HepG2 (cell line): ENCODE measurements around the gene RRP9. TPM values are rescaled to one million over a fixed set of nuclear protein-coding genes. Genes with fewer than 3 reads are reported as not detected.

Source experiments
- DNMT1 ChIP-seq: sonication (generic); formaldehyde crosslinking; IDR thresholded peaks from 2 replicates; pipeline ENCODE4 v1.5.1; 2020; ENCODE audit warnings: mild to moderate bottlenecking, missing genetic modification reagents
- HBP1 ChIP-seq: IDR thresholded peaks from 2 replicates; pipeline ENCODE4 v1.6.1; 2016; ENCODE audit warnings: low read depth, control low read depth
- SP4 ChIP-seq: sonication (generic); formaldehyde crosslinking; IDR thresholded peaks from 2 replicates; pipeline ENCODE4 v1.8.1; 2023; ENCODE audit warnings: mild to moderate bottlenecking, missing genetic modification reagents
- ZNF142 ChIP-seq: sonication (generic); formaldehyde crosslinking; IDR thresholded peaks from 2 replicates; pipeline ENCODE4 v1.4.0; 2020; ENCODE audit warnings: missing genetic modification reagents
- ZNF235 ChIP-seq: sonication (generic); formaldehyde crosslinking; IDR thresholded peaks from 2 replicates; pipeline ENCODE4 v1.8.1; 2023; ENCODE audit warnings: mild to moderate bottlenecking, missing genetic modification reagents, borderline replicate concordance
- ZNF646 ChIP-seq: sonication (generic); formaldehyde crosslinking; IDR thresholded peaks from 2 replicates; pipeline ENCODE4 v1.9.0; 2021; ENCODE audit warnings: mild to moderate bottlenecking, missing genetic modification reagents
- ZNF709 ChIP-seq: sonication (generic); formaldehyde crosslinking; IDR thresholded peaks from 2 replicates; pipeline ENCODE4 v1.5.0; 2020; ENCODE audit warnings: mild to moderate bottlenecking, missing genetic modification reagents
- ZNF772 ChIP-seq: sonication (generic); formaldehyde crosslinking; IDR thresholded peaks from 2 replicates; pipeline ENCODE4 v1.5.0; 2020; ENCODE audit warnings: mild to moderate bottlenecking, missing genetic modification reagents
- ZNF775 ChIP-seq: sonication (generic); formaldehyde crosslinking; IDR thresholded peaks from 2 replicates; pipeline ENCODE4 v1.4.0; 2020; ENCODE audit warnings: missing genetic modification reagents, mild to moderate bottlenecking, moderate library complexity, borderline replicate concordance
- ZNF883 ChIP-seq: sonication (generic); formaldehyde crosslinking; IDR thresholded peaks from 2 replicates; pipeline ENCODE4 v1.5.1; 2020; ENCODE audit warnings: mild to moderate bottlenecking, missing genetic modification reagents; ENCODE audit errors: not compliant biosample characterization
- ZSCAN30 ChIP-seq: sonication (generic); formaldehyde crosslinking; IDR thresholded peaks from 2 replicates; pipeline ENCODE4 v1.5.0; 2020; ENCODE audit warnings: mild to moderate bottlenecking, missing genetic modification reagents
- polyA plus RNA-seq, 8 experiments: library from polyadenylated mRNA; depleted of rRNA in 3 of 8; stranded (reverse) in 7 of 8; unstranded in 1 of 8; fragments of >200 nt; fragmentation: Illumina TruSeq in 4 of 8; extraction: Trizol in 4 of 8; gene quantifications; 2 replicates each; pipeline versions ENCODE4 v1.2.1 to v1.2.3, GENCODE V29; 2011 to 2016; ENCODE audit warnings: low read depth in 4 of 8, missing spikeins in 1 of 8, mixed read lengths in 1 of 8; ENCODE audit not compliant: insufficient read depth in 1 of 8
- total RNA-seq, 5 experiments: library from RNA; depleted of rRNA; stranded (reverse); fragments of >200 nt; fragmentation: Illumina TruSeq; extraction: Trizol; gene quantifications; 2 replicates each; pipeline ENCODE4 v1.2.3, GENCODE V29; 2016; ENCODE audit warnings: low read depth in 1 of 5

Gene RRP9
- total and polyA plus RNA-seq, 2 of the 13 experiments (the other 11 are each of a cell fraction or from before 2014, with no cell fraction given): 14.8 to 44.0 TPM

- TF ChIP-seq ZNF142 (CRISPR knock-in tag) (peak; percentile 93), ZNF646 (CRISPR knock-in tag) (peak; percentile 65; the same call in 1 of the 2 replicates), ZNF883 (CRISPR knock-in tag) (no peak), ZNF709 (CRISPR knock-in tag) (0 out of 2 replicates have a peak, but pooled peaks have one; percentile 5), ZNF775 (CRISPR knock-in tag) (no peak), SP4 (CRISPR knock-in tag) (no peak), ZNF235 (no peak; the same call in 1 of the 2 replicates), HBP1 (CRISPR knock-in tag) (no peak), ZNF772 (CRISPR knock-in tag) (no peak; the same call in 1 of the 2 replicates), DNMT1 (CRISPR knock-in tag) (0 out of 2 replicates have a peak, but pooled peaks have one; percentile 75), ZSCAN30 (CRISPR knock-in tag) (no peak)
Measured at GRCh38 chr3:51974963-51975851, 33.5 kb upstream of the RRP9 start, which contains the start of gene ABHD14A (continued).
